SHP77 treated with DMSO at 0.1 percent for 48 hours (cell line): Measurements from ENCODE around the gene MARK3.
A peak's percentile ranks its signal among the peaks of the same experiment; 100 is the strongest.

Source experiments
- DNase-seq: peaks from one replicate; lab custom pipeline; 2025; lab: John Stamatoyannopoulos, UW

MARK3 gene

GRCh38 chr14:103527408-103528145 is 142.4 kb downstream of the MARK3 start:
- no peak for DNase-seq

- DNase-seq: no peak
These were observed 143.0 kb downstream of the MARK3 start for GRCh38 chr14:103528146-103528586.

- peak; percentile 76 for DNase-seq
These were observed 143.6 kb downstream of the MARK3 start, which contains the start of gene TRMT61A for GRCh38 chr14:103528587-103529382. TRMT61A (plus strand) TSS chr14:103529196; CDS start chr14:103529979, 783 bp downstream.

GRCh38 chr14:103529383-103530365 is 144.5 kb downstream of the MARK3 start:
- DNase-seq: no peak

GRCh38 chr14:103530390-103530789 is 145.2 kb downstream of the MARK3 start:
- DNase-seq: no peak

- no peak for DNase-seq
These were observed 145.6 kb downstream of the MARK3 start for GRCh38 chr14:103530831-103531230.

GRCh38 chr14:103531421-103532215 is 146.4 kb downstream of the MARK3 start:
- no peak for DNase-seq

GRCh38 chr14:103532216-103533136 is 147.3 kb downstream of the MARK3 start:
- DNase-seq: no peak

GRCh38 chr14:103533137-103533998 is 148.2 kb downstream of the MARK3 start:
- no peak for DNase-seq

- DNase-seq: no peak
These were observed 148.9 kb downstream of the MARK3 start for GRCh38 chr14:103533999-103534575.

GRCh38 chr14:103534576-103535061 is 149.4 kb downstream of the MARK3 start:
- no peak for DNase-seq

GRCh38 chr14:103535081-103535890 is 150.1 kb downstream of the MARK3 start:
- no peak for DNase-seq

- DNase-seq: no peak
These were observed 150.8 kb downstream of the MARK3 start for GRCh38 chr14:103535891-103536565.

- no peak for DNase-seq
These were observed 151.5 kb downstream of the MARK3 start for GRCh38 chr14:103536693-103537092.

GRCh38 chr14:103537175-103537990 is 152.2 kb downstream of the MARK3 start:
- no peak for DNase-seq
